HepG2 (cell line): ENCODE measurements around the gene TP53TG5. TPM values are rescaled to one million over a fixed set of nuclear protein-coding genes. Genes with fewer than 3 reads are reported as not detected.

Experiments used
- CREB1 ChIP-seq, 2 experiments: fragments of 450-650 bp in 1 of 2; IDR thresholded peaks; 2 replicates each; pipeline ENCODE4 v1.6.1; 2016 to 2017; ENCODE audit warnings: control low read depth in 1 of 2, mild to moderate bottlenecking in 1 of 2, missing compliant biosample characterization in 1 of 2, missing genetic modification characterization in 1 of 2
- DMAP1 ChIP-seq: IDR thresholded peaks from 2 replicates; pipeline ENCODE4 v1.6.1; 2016
- DNMT1 ChIP-seq: sonication (generic); formaldehyde crosslinking; IDR thresholded peaks from 2 replicates; pipeline ENCODE4 v1.5.1; 2020; ENCODE audit warnings: mild to moderate bottlenecking, missing genetic modification reagents
- HMG20B ChIP-seq: conservative IDR thresholded peaks from 2 replicates; pipeline ENCODE4 v1.6.1; 2016; ENCODE audit warnings: missing genetic modification reagents, missing compliant biosample characterization
- JUN ChIP-seq: sonication (generic); formaldehyde crosslinking; IDR thresholded peaks from 2 replicates; pipeline ENCODE4 v1.4.0; 2020; ENCODE audit warnings: mild to moderate bottlenecking, missing genetic modification reagents
- KLF12 ChIP-seq: sonication (generic); formaldehyde crosslinking; IDR thresholded peaks from 2 replicates; pipeline ENCODE4 v1.4.0; 2020; ENCODE audit warnings: missing genetic modification reagents, borderline replicate concordance
- PBX3 ChIP-seq: sonication (generic); formaldehyde crosslinking; IDR thresholded peaks from 2 replicates; pipeline ENCODE4 v1.8.1; 2023; ENCODE audit warnings: missing genetic modification reagents, inconsistent platforms, borderline replicate concordance
- PHB2 ChIP-seq: fragments of 450-650 bp; IDR thresholded peaks from 2 replicates; pipeline ENCODE4 v1.6.1; 2018; ENCODE audit not compliant: partially characterized antibody
- SP5 ChIP-seq: IDR thresholded peaks from 2 replicates; pipeline ENCODE4 v1.6.1; 2016; ENCODE audit warnings: low read depth, borderline replicate concordance
- THYN1 ChIP-seq: sonication (generic); formaldehyde crosslinking; IDR thresholded peaks from 2 replicates; pipeline ENCODE4 v1.8.1; 2023; ENCODE audit warnings: low read depth, mild to moderate bottlenecking, moderate library complexity, missing genetic modification reagents, borderline replicate concordance
- XRCC5 ChIP-seq: fragments of 200-400 bp; formaldehyde crosslinking; optimal IDR thresholded peaks from 2 replicates; pipeline ENCODE3; 2017; ENCODE audit warnings: mild to moderate bottlenecking, low read length
- YY1 ChIP-seq: IDR thresholded peaks from 2 replicates; pipeline ENCODE4 v1.6.1; 2011; ENCODE audit warnings: low read length, low read depth, moderate library complexity, mild to moderate bottlenecking; ENCODE audit not compliant: insufficient read depth, insufficient replicate concordance
- ZNF18 ChIP-seq: sonication (generic); formaldehyde crosslinking; IDR thresholded peaks from 2 replicates; pipeline ENCODE4 v1.8.0; 2022; ENCODE audit warnings: mild to moderate bottlenecking, missing genetic modification reagents; ENCODE audit not compliant: insufficient replicate concordance
- ZNF207 ChIP-seq: fragments of 450-650 bp; IDR thresholded peaks from 2 replicates; pipeline ENCODE4 v1.6.1; 2016; ENCODE audit warnings: antibody characterized with exemption, borderline replicate concordance
- ZNF264 ChIP-seq: sonication (generic); formaldehyde crosslinking; IDR thresholded peaks from 2 replicates; pipeline ENCODE4 v1.4.0; 2020; ENCODE audit warnings: missing genetic modification reagents
- ZNF281 ChIP-seq: sonication (generic); formaldehyde crosslinking; IDR thresholded peaks from 2 replicates; pipeline ENCODE4 v1.4.0; 2020; ENCODE audit warnings: missing genetic modification reagents, borderline replicate concordance
- ZNF333 ChIP-seq: sonication (generic); formaldehyde crosslinking; IDR thresholded peaks from 2 replicates; pipeline ENCODE4 v1.4.0; 2020; ENCODE audit warnings: mild to moderate bottlenecking, missing genetic modification reagents, borderline replicate concordance
- ZNF746 ChIP-seq: sonication (generic); formaldehyde crosslinking; IDR thresholded peaks from 2 replicates; pipeline ENCODE4 v1.8.0; 2022; ENCODE audit warnings: mild to moderate bottlenecking, missing genetic modification reagents
- ZNF773 ChIP-seq: sonication (generic); formaldehyde crosslinking; IDR thresholded peaks from 2 replicates; pipeline ENCODE4 v1.4.0; 2020; ENCODE audit warnings: missing genetic modification reagents, borderline replicate concordance
- ZNF839 ChIP-seq: sonication (generic); formaldehyde crosslinking; IDR thresholded peaks from 2 replicates; pipeline ENCODE4 v1.4.0; 2020; ENCODE audit warnings: missing genetic modification reagents, mild to moderate bottlenecking, borderline replicate concordance
- polyA plus RNA-seq, 8 experiments: library from polyadenylated mRNA; depleted of rRNA in 3 of 8; stranded (reverse) in 7 of 8; unstranded in 1 of 8; fragments of >200 nt; fragmentation: Illumina TruSeq in 4 of 8; extraction: Trizol in 4 of 8; gene quantifications; 2 replicates each; pipeline versions ENCODE4 v1.2.1 to v1.2.3, GENCODE V29; 2011 to 2016; ENCODE audit warnings: low read depth in 4 of 8, missing spikeins in 1 of 8, mixed read lengths in 1 of 8; ENCODE audit not compliant: insufficient read depth in 1 of 8
- total RNA-seq, 5 experiments: library from RNA; depleted of rRNA; stranded (reverse); fragments of >200 nt; fragmentation: Illumina TruSeq; extraction: Trizol; gene quantifications; 2 replicates each; pipeline ENCODE4 v1.2.3, GENCODE V29; 2016; ENCODE audit warnings: low read depth in 1 of 5
- TF ChIP-seq, protein P1 (sequence below): sonication (generic); formaldehyde crosslinking; IDR thresholded peaks from 2 replicates; pipeline ENCODE4 v1.4.0; 2020; ENCODE audit warnings: missing genetic modification reagents

Gene TP53TG5
- total and polyA plus RNA-seq, 2 of the 13 experiments (the other 11 are each of a cell fraction or from before 2014, with no cell fraction given), result 0.11 TPM; not detected in 1

DNA sequence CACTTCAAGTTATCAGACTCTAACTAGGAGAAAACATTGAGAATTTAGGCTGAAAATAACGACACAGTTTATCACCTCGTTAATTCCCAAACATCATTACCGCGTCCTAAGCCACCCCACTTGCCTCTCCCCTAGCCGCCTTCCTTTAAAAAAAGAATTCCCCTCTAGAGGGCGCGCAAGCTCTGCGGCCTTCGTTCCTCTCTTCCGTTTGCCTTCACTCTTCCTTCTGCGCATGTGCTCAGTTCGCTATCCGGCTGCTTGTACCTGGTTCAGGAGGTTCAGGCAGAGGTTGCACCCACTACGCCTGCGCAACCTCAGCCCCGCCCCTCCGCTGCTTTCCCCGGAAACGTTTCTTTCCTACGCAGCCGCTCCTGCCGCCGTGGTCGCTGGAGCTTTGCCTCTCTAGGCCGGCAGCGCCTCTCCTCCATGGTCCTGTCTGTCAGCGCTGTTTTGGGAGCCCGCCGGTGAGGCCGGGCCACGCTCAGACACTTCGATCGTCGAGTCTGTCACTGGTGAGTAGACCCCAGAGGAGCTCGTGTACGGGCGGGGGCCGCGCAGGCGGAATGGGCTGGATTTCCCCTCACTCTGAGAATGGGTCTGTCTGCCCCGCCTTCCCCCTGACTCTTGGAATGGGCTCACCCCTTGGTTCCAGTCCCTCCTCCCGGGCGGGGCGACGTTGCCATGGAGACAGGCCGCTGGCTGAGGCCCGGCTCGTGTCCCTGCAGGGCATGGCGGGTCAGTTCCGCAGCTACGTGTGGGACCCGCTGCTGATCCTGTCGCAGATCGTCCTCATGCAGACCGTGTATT, 15.1 kb downstream of the TP53TG5 start, which contains the start of gene SYS1 (continued):
- no peak for TF ChIP-seq THYN1 (CRISPR knock-in tag)
- TF ChIP-seq ZNF281, result peak; percentile 66; the same call in 1 of the 2 replicates
- no peak; the same call in 1 of the 2 replicates for TF ChIP-seq DNMT1 (CRISPR knock-in tag)
- TF ChIP-seq KLF12 (CRISPR knock-in tag), result peak; percentile 29; the same call in 1 of the 2 replicates
- peak; percentile 64 for TF ChIP-seq YY1
- TF ChIP-seq ZNF773 (CRISPR knock-in tag), result peak; percentile 81; the same call in 1 of the 2 replicates
- TF ChIP-seq JUN (CRISPR knock-in tag), result peak; percentile 87
- no peak; the same call in 1 of the 2 replicates for TF ChIP-seq ZNF264 (CRISPR knock-in tag)
- TF ChIP-seq ZNF207, result no peak
- peak; percentile 98 for TF ChIP-seq DMAP1 (CRISPR knock-in tag)
- no peak for TF ChIP-seq PBX3
- TF ChIP-seq ZNF333 (CRISPR knock-in tag), result peak; percentile 99
- TF ChIP-seq HMG20B (CRISPR knock-in tag), result peak; percentile 47
- TF ChIP-seq, protein P1, sequence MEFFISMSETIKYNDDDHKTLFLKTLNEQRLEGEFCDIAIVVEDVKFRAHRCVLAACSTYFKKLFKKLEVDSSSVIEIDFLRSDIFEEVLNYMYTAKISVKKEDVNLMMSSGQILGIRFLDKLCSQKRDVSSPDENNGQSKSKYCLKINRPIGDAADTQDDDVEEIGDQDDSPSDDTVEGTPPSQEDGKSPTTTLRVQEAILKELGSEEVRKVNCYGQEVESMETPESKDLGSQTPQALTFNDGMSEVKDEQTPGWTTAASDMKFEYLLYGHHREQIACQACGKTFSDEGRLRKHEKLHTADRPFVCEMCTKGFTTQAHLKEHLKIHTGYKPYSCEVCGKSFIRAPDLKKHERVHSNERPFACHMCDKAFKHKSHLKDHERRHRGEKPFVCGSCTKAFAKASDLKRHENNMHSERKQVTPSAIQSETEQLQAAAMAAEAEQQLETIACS (CRISPR knock-in tag), result peak; percentile 46; the same call in 1 of the 2 replicates
- peak; percentile 93 for TF ChIP-seq ZNF18 (CRISPR knock-in tag)
- no peak for TF ChIP-seq PHB2
- TF ChIP-seq SP5 (CRISPR knock-in tag), result peak; percentile 93
- peak; percentile 57 for TF ChIP-seq CREB1 (IDR thresholded peaks at IDR 0.05)
- TF ChIP-seq CREB1 (CRISPR knock-in tag; IDR thresholded peaks at IDR 0.05), result peak; percentile 90
- peak; percentile 92 for TF ChIP-seq ZNF746 (CRISPR knock-in tag)
- peak; percentile 99 for TF ChIP-seq XRCC5
- peak; percentile 98 for TF ChIP-seq ZNF839
